CD14-positive monocyte (primary cell): ENCODE measurements around the gene PDZRN3. TPM values are rescaled to one million over a fixed set of nuclear protein-coding genes. Genes with fewer than 3 reads are reported as not detected.

Source experiments
- DNase-seq, 3 donors: peaks; one replicate each; pipeline ENCODE4 v3.0.0-alpha.2; 2011 to 2022
- H2AFZ ChIP-seq: 2 replicates; pipeline ENCODE4 v1.6.0; 2012; ENCODE audit warnings: mild to moderate bottlenecking, low read depth, low read length, inconsistent platforms; ENCODE audit not compliant: insufficient read depth, poor library complexity, severe bottlenecking
- H3K27ac ChIP-seq, 2 donors: 1 replicate in 1 of 2; 2 replicates in 1 of 2; pipeline ENCODE4 v1.5.1; 2012 to 2013; ENCODE audit warnings: low read length in 2 of 2, control low read depth in 1 of 2, inconsistent platforms in 1 of 2, low read depth in 1 of 2, mild to moderate bottlenecking in 1 of 2
- H3K27me3 ChIP-seq, 2 donors: one replicate each; pipeline versions ENCODE4 v1.6.0 to v1.6.1; 2011 to 2013; ENCODE audit warnings: low read length in 2 of 2; ENCODE audit not compliant: control insufficient read depth in 2 of 2, insufficient read depth in 2 of 2
- H3K36me3 ChIP-seq, 2 donors: replicated peaks in 1 of 2; 1 replicate in 1 of 2; 2 replicates in 1 of 2; pipeline versions ENCODE4 v1.5.1 to v1.6.1; 2012 to 2013; ENCODE audit warnings: low read length in 2 of 2, control low read depth in 1 of 2, inconsistent platforms in 1 of 2, mild to moderate bottlenecking in 1 of 2; ENCODE audit not compliant: insufficient read depth in 2 of 2, control insufficient read depth in 1 of 2
- H3K4me1 ChIP-seq, 2 donors: 1 replicate in 1 of 2; 2 replicates in 1 of 2; pipeline versions ENCODE4 v1.5.1 to v1.6.1; 2012 to 2013; ENCODE audit warnings: low read length in 2 of 2, control low read depth in 1 of 2, inconsistent platforms in 1 of 2, mild to moderate bottlenecking in 1 of 2, moderate library complexity in 1 of 2; ENCODE audit not compliant: insufficient read depth in 2 of 2, control insufficient read depth in 1 of 2
- H3K4me2 ChIP-seq: replicated peaks from 2 replicates; pipeline ENCODE3; 2012; ENCODE audit warnings: low read length, moderate library complexity, mild to moderate bottlenecking; ENCODE audit not compliant: poor library complexity, severe bottlenecking; ENCODE audit errors: extremely low read depth
- H3K4me3 ChIP-seq, 3 experiments: fragments of 200-600 bp in 1 of 3; sonication (generic) in 1 of 3; replicated peaks in 1 of 3; 1 replicate in 2 of 3; 2 replicates in 1 of 3; pipeline ENCODE4 v1.5.1; 2011 to 2013; ENCODE audit warnings: low read length in 3 of 3, mild to moderate bottlenecking in 3 of 3, control low read depth in 2 of 3, low read depth in 2 of 3, inconsistent platforms in 1 of 3, moderate library complexity in 1 of 3
- H3K79me2 ChIP-seq: 2 replicates; pipeline ENCODE4 v1.6.0; 2012; ENCODE audit warnings: mild to moderate bottlenecking, control low read depth, inconsistent platforms, low read length, moderate library complexity; ENCODE audit not compliant: insufficient read depth
- H3K9ac ChIP-seq: 2 replicates; pipeline ENCODE4 v1.6.0; 2017; ENCODE audit warnings: low read length, mild to moderate bottlenecking; ENCODE audit not compliant: insufficient read depth, poor library complexity, severe bottlenecking
- H3K9me3 ChIP-seq, 2 donors: replicated peaks in 1 of 2; 1 replicate in 1 of 2; 2 replicates in 1 of 2; pipeline versions ENCODE4 v1.5.1 to v1.6.1; 2012 to 2013; ENCODE audit warnings: low read length in 2 of 2, control low read depth in 1 of 2; ENCODE audit not compliant: control insufficient read depth in 1 of 2, insufficient read depth in 1 of 2
- H4K20me1 ChIP-seq: 2 replicates; pipeline ENCODE4 v1.6.0; 2012; ENCODE audit warnings: mild to moderate bottlenecking, low read length, control low read depth, moderate library complexity; ENCODE audit not compliant: insufficient read depth
- H3K27ac Mint-ChIP-seq, 7 donors: one replicate each; pipeline ENCODE4 v1.8.0; 2020; ENCODE audit warnings: mild to moderate bottlenecking in 7 of 7, mixed read lengths in 7 of 7, moderate library complexity in 6 of 7, inconsistent platforms in 2 of 7
- H3K27me3 Mint-ChIP-seq, 3 donors: one replicate each; pipeline ENCODE4 v1.8.0; 2021 to 2022; ENCODE audit warnings: low read depth in 3 of 3, mild to moderate bottlenecking in 3 of 3, mixed read lengths in 3 of 3, moderate library complexity in 3 of 3, inconsistent platforms in 1 of 3
- H3K36me3 Mint-ChIP-seq, 2 donors: one replicate each; pipeline ENCODE4 v1.8.0; 2020; ENCODE audit warnings: mixed read lengths in 2 of 2, inconsistent platforms in 1 of 2, mild to moderate bottlenecking in 1 of 2
- H3K4me1 Mint-ChIP-seq: one replicate; pipeline ENCODE4 v1.8.0; 2020; ENCODE audit warnings: mild to moderate bottlenecking, mixed read lengths
- H3K4me3 Mint-ChIP-seq, 2 donors: one replicate each; pipeline ENCODE4 v1.8.0; 2020; ENCODE audit warnings: mild to moderate bottlenecking in 2 of 2, mixed read lengths in 2 of 2, moderate library complexity in 1 of 2
- H3K9me3 Mint-ChIP-seq, 7 donors: one replicate each; pipeline ENCODE4 v1.8.0; 2020 to 2022; ENCODE audit warnings: mixed read lengths in 7 of 7, mild to moderate bottlenecking in 6 of 7, moderate library complexity in 6 of 7, inconsistent platforms in 2 of 7
- WGBS: methylation state at CpG from one replicate; pipeline ENCODE4 v1.1.5; 2013; ENCODE audit warnings: missing lambda C conversion rate; ENCODE audit not compliant: insufficient coverage; 5-methylcytosine and 5-hydroxymethylcytosine counted together
- intact Hi-C, 2 donors: fragments of 100-400 bp; cut with micrococcal nuclease; formaldehyde crosslinking; loops; one replicate each; pipeline versions ENCODE4 v1.15.0 to v1.15.1; 2023
- polyA plus RNA-seq, 3 donors: library from polyadenylated mRNA; depleted of rRNA in 1 of 3; unstranded in 2 of 3; stranded (reverse) in 1 of 3; fragments of 300-500 nt in 2 of 3; fragments of >200 nt in 1 of 3; fragmentation: Illumina TruSeq in 2 of 3; gene quantifications; 1 replicate in 2 of 3; 2 replicates in 1 of 3; pipeline ENCODE4 v1.2.3, GENCODE V29; 2012 to 2021
- TF ChIP-seq, protein P1 (sequence below): fragments of 200-600 bp; IDR thresholded peaks from one replicate; pipeline ENCODE4 v1.8.0; 2022; ENCODE audit warnings: antibody characterized with exemption, mild to moderate bottlenecking

The PDZRN3 gene
- polyA plus RNA-seq, 3 donors: not detected

DNA sequence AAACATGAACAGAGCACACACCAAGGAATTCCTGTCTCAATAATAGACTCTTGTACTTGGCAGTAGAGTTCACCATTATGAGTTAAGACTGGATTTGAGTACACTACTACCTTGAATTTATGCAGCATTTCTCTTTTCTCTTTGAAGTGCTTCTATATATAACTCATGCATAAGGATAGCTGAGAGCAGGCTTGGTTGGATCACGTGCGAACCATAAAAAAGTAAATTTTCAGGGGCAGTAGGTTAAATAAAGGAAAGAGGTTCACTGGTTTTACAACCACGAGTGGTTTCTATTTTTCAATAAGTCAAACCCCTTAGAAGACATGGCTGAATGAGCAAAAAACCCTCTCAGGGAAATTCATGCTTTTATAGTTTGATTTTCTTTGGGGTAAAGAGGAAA, 28.6 kb upstream of the PDZRN3 start:
- WGBS: no CpG with 5 or more reads among the region's 3 CpGs
- Histone ChIP-seq H3K4me2 (no peak overlapping the region), H3K9ac (no peak overlapping the region), H3K36me3 (no peaks in the 10 kb centered on the region), H4K20me1 (no peaks in the 10 kb centered on the region), H2AFZ (no peak overlapping the region), H3K4me1 (no peaks in the 10 kb centered on the region), H3K27me3 (no peaks in the 10 kb centered on the region), H3K4me3 (no peak overlapping the region), H3K9me3 (no peaks in the 10 kb centered on the region), H3K79me2 (no peaks in the 10 kb centered on the region), H3K27ac (no peak overlapping the region)
- intact Hi-C loops: no loop called here
- H3K4me3 Mint-ChIP-seq: no peak overlapping the region
- H3K27ac Mint-ChIP-seq: no peak overlapping the region
- H3K36me3 Mint-ChIP-seq: no peaks in the 10 kb centered on the region
- H3K4me1 Mint-ChIP-seq: no peaks in the 10 kb centered on the region
- H3K9me3 Mint-ChIP-seq: peaks cover 0 to 3% (median 0%) of the 10 kb centered on the region in 7 donors
- DNase-seq: no peak
- peaks cover 0 to 1% (median 1%) of the 10 kb centered on the region in 3 donors for H3K27me3 Mint-ChIP-seq
- TF ChIP-seq, protein P1, sequence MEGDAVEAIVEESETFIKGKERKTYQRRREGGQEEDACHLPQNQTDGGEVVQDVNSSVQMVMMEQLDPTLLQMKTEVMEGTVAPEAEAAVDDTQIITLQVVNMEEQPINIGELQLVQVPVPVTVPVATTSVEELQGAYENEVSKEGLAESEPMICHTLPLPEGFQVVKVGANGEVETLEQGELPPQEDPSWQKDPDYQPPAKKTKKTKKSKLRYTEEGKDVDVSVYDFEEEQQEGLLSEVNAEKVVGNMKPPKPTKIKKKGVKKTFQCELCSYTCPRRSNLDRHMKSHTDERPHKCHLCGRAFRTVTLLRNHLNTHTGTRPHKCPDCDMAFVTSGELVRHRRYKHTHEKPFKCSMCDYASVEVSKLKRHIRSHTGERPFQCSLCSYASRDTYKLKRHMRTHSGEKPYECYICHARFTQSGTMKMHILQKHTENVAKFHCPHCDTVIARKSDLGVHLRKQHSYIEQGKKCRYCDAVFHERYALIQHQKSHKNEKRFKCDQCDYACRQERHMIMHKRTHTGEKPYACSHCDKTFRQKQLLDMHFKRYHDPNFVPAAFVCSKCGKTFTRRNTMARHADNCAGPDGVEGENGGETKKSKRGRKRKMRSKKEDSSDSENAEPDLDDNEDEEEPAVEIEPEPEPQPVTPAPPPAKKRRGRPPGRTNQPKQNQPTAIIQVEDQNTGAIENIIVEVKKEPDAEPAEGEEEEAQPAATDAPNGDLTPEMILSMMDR: no peak

DNA sequence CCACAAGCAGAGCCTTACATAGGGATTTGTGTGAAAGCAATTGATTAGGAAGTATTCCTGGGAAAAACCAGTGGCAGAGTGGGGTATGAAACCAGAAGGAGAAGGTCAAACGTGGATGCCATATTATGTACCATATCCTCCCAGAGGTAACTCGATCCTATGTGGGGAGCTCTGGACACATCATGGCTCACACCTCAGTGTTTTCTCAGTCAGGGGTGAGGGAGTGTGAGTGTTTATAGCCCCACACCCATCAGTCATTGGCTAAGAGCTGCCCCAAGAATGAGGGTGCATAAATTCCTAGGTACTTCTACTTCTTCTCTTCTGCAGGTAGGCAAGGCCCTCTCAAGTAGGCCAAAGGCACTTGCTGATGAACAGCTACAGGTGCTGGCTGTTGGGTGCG, 28.2 kb upstream of the PDZRN3 start:
- TF ChIP-seq, protein P1: no peak
- H3K36me3 Mint-ChIP-seq: no peaks in the 10 kb centered on the region

More for the DNA sequence above, 28.2 kb upstream of the PDZRN3 start:
- Histone ChIP-seq H2AFZ (no peak overlapping the region), H3K36me3 (no peaks in the 10 kb centered on the region), H4K20me1 (no peaks in the 10 kb centered on the region), H3K27me3 (no peaks in the 10 kb centered on the region), H3K27ac (no peak overlapping the region), H3K4me3 (no peak overlapping the region), H3K79me2 (no peaks in the 10 kb centered on the region), H3K9ac (no peak overlapping the region), H3K4me2 (no peak overlapping the region), H3K4me1 (no peaks in the 10 kb centered on the region), H3K9me3 (no peaks in the 10 kb centered on the region)
- no peak overlapping the region for H3K4me3 Mint-ChIP-seq
- peaks cover 0 to 1% (median 1%) of the 10 kb centered on the region in 3 donors for H3K27me3 Mint-ChIP-seq
- H3K27ac Mint-ChIP-seq: no peak overlapping the region
- DNase-seq: no peak
- H3K9me3 Mint-ChIP-seq: peaks cover 0 to 2% (median 0%) of the 10 kb centered on the region in 7 donors
- intact Hi-C loops: no loop called here
- H3K4me1 Mint-ChIP-seq: no peaks in the 10 kb centered on the region
- no CpG with 5 or more reads among the region's 3 CpGs for WGBS
